DND-41 (cell line): Measurements from ENCODE around the gene SLC9A2.

ENCODE experiments used
- ATAC-seq: fragments of 200-7000 bp; cut with Tn5 transposase; 3 replicates; pipeline ENCODE4 v1.9.1; 2021; ENCODE audit warnings: low read depth; ENCODE audit not compliant: insufficient read depth
- DNase-seq: peaks from one replicate; pipeline ENCODE4 v3.0.0-alpha.2; 2020
- H2AFZ ChIP-seq: 2 replicates; pipeline ENCODE4 v1.6.0; 2012; ENCODE audit warnings: low read depth, low read length
- H3K27ac ChIP-seq: 2 replicates; pipeline ENCODE4 v1.5.1; 2012; ENCODE audit warnings: low read length, inconsistent platforms
- H3K27me3 ChIP-seq: fragments of 200-600 bp; sonication (generic); 2 replicates; pipeline ENCODE4 v1.6.0; 2012; ENCODE audit warnings: low read length, mild to moderate bottlenecking, inconsistent platforms; ENCODE audit not compliant: insufficient read depth, poor library complexity
- H3K36me3 ChIP-seq: 2 replicates; pipeline ENCODE4 v1.5.1; 2012; ENCODE audit warnings: low read length, inconsistent platforms; ENCODE audit not compliant: insufficient read depth
- H3K4me1 ChIP-seq: 2 replicates; pipeline ENCODE4 v1.5.1; 2012; ENCODE audit warnings: mild to moderate bottlenecking, low read length; ENCODE audit not compliant: insufficient read depth
- H3K4me2 ChIP-seq: 2 replicates; pipeline ENCODE4 v1.6.0; 2012; ENCODE audit warnings: mild to moderate bottlenecking, moderate library complexity, low read length, inconsistent platforms; ENCODE audit not compliant: insufficient read depth
- H3K4me3 ChIP-seq, 2 experiments: fragments of 200-600 bp in 1 of 2; shearing (Covaris generic) in 1 of 2; 2 replicates each; pipeline ENCODE4 v1.5.1; 2012 to 2016; ENCODE audit warnings: inconsistent platforms in 2 of 2, low read length in 2 of 2, mild to moderate bottlenecking in 2 of 2, low read depth in 1 of 2, moderate library complexity in 1 of 2
- H3K79me2 ChIP-seq: 2 replicates; pipeline ENCODE4 v1.6.0; 2012; ENCODE audit warnings: low read length, inconsistent platforms; ENCODE audit not compliant: insufficient read depth
- H3K9ac ChIP-seq: 2 replicates; pipeline ENCODE4 v1.6.0; 2012; ENCODE audit warnings: low read depth, mild to moderate bottlenecking, inconsistent platforms, low read length, moderate library complexity
- H3K9me3 ChIP-seq: 2 replicates; pipeline ENCODE4 v1.5.1; 2012; ENCODE audit warnings: low read length, moderate library complexity, mild to moderate bottlenecking, inconsistent platforms; ENCODE audit not compliant: insufficient read depth, severe bottlenecking
- H4K20me1 ChIP-seq: 2 replicates; pipeline ENCODE4 v1.6.0; 2012; ENCODE audit warnings: low read length; ENCODE audit not compliant: insufficient read depth
- CTCF ChIP-seq: IDR thresholded peaks from 2 replicates; pipeline ENCODE4 v1.5.1; 2012; ENCODE audit warnings: borderline replicate concordance, low read length, moderate library complexity, mild to moderate bottlenecking; ENCODE audit not compliant: poor library complexity, severe bottlenecking; ENCODE audit errors: extremely low read depth
- EZH2 ChIP-seq: IDR thresholded peaks from 3 replicates; pipeline ENCODE4 v1.6.1; 2012; ENCODE audit warnings: borderline replicate concordance, low read depth, mild to moderate bottlenecking, moderate library complexity, low read length, inconsistent platforms; ENCODE audit not compliant: severe bottlenecking

SLC9A2 gene

GRCh38 chr2:102632380-102633175 lies 13.2 kb downstream of the SLC9A2 start:
- no peaks in the 10 kb centered on the region for H3K4me1 ChIP-seq
- no peak overlapping the region for H3K27ac ChIP-seq
- no peak overlapping the region for H2AFZ ChIP-seq
- DNase-seq, result no peak
- no peak overlapping the region for H3K9ac ChIP-seq
- ATAC-seq, result no peak
- H3K36me3 ChIP-seq, result no peaks in the 10 kb centered on the region
- no peaks in the 10 kb centered on the region for H4K20me1 ChIP-seq
- no peak for TF ChIP-seq CTCF
- TF ChIP-seq EZH2, result no peak
- H3K27me3 ChIP-seq, result no peaks in the 10 kb centered on the region
- H3K4me3 ChIP-seq, result no peak overlapping the region
- no peak overlapping the region for H3K4me2 ChIP-seq
- H3K79me2 ChIP-seq, result no peaks in the 10 kb centered on the region
- H3K9me3 ChIP-seq, result no peaks in the 10 kb centered on the region

GRCh38 chr2:102634831-102635241 lies 15.5 kb downstream of the SLC9A2 start:
- H3K27ac ChIP-seq, result no peak overlapping the region
- no peak overlapping the region for H3K4me2 ChIP-seq
- no peaks in the 10 kb centered on the region for H3K36me3 ChIP-seq
- no peaks in the 10 kb centered on the region for H3K4me1 ChIP-seq
- DNase-seq (no peak), ATAC-seq (no peak)
- no peak overlapping the region for H2AFZ ChIP-seq
- no peaks in the 10 kb centered on the region for H3K79me2 ChIP-seq
- no peak overlapping the region for H3K9ac ChIP-seq
- TF ChIP-seq EZH2, result no peak
- TF ChIP-seq CTCF, result no peak
- H3K4me3 ChIP-seq, result no peak overlapping the region
- H3K9me3 ChIP-seq, result no peaks in the 10 kb centered on the region
- H3K27me3 ChIP-seq, result no peaks in the 10 kb centered on the region
- no peaks in the 10 kb centered on the region for H4K20me1 ChIP-seq

- H2AFZ ChIP-seq, result no peak overlapping the region
- H3K9ac ChIP-seq, result no peak overlapping the region
- no peaks in the 10 kb centered on the region for H3K36me3 ChIP-seq
- H3K27me3 ChIP-seq, result no peaks in the 10 kb centered on the region
- no peaks in the 10 kb centered on the region for H4K20me1 ChIP-seq
- no peaks in the 10 kb centered on the region for H3K4me1 ChIP-seq
- H3K27ac ChIP-seq, result no peak overlapping the region
- no peak for DNase-seq
- no peak overlapping the region for H3K4me2 ChIP-seq
- no peak for TF ChIP-seq CTCF
- TF ChIP-seq EZH2, result no peak
- ATAC-seq, result no peak
- H3K4me3 ChIP-seq, result no peak overlapping the region
- H3K79me2 ChIP-seq, result no peaks in the 10 kb centered on the region
- no peaks in the 10 kb centered on the region for H3K9me3 ChIP-seq
Observed at GRCh38 chr2:102635317-102635716, 16.0 kb downstream of the SLC9A2 start.
